Adipose tissue (tissue), 3 donors: ENCODE measurements around the gene LPIN3. TPM values are rescaled to one million over a fixed set of nuclear protein-coding genes. Genes with fewer than 3 reads are reported as not detected.

Experiments
- H3K27ac ChIP-seq: one replicate; pipeline ENCODE4 v1.5.1; 2013; ENCODE audit warnings: low read depth, low read length
- WGBS, 3 donors: extraction: QIAGEN DNeasy Blood & Tissue Kit; methylation state at CpG; one replicate each; pipeline ENCODE4 v1.1.7; 2013; 5-methylcytosine and 5-hydroxymethylcytosine counted together
- polyA plus RNA-seq, 3 donors: library from polyadenylated mRNA; stranded (reverse); fragments of 200-250 nt; gene quantifications; one replicate each; pipeline ENCODE4 v1.2.3, GENCODE V29; 2013
- donor health status: healthy with polysubstance abuse.
- donor health status: Bipolar disorder and iron deficiency.
- donor health status: healthy.

Gene LPIN3
- polyA plus RNA-seq, 3 donors, result 15.7 to 51.2 (median 44.8) TPM

DNA sequence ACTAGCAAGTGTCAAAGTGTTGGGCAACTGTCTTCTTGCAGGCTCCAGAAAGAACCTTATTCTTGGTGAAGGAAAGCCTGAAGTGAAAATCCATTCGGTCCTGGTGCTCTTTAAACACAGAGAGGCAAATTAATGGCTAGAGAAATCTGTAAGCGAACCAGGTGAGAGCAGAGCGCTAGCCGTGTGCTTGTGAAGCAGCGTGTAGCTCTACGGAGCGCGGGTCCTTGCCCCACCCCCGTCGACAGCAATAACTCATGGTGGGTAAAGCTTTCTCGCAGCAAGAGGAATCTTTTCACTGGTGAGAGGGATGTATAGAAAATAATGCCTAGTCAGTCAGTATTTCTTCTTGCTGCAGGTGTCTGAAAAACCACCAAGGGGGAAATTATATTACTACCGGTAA is 63.0 kb downstream of the LPIN3 start:
- no peak overlapping the region for H3K27ac ChIP-seq
- WGBS, 3 donors, result 84 to 89% (median 88%) methylated on average over 12 of the region's 12 CpGs

DNA sequence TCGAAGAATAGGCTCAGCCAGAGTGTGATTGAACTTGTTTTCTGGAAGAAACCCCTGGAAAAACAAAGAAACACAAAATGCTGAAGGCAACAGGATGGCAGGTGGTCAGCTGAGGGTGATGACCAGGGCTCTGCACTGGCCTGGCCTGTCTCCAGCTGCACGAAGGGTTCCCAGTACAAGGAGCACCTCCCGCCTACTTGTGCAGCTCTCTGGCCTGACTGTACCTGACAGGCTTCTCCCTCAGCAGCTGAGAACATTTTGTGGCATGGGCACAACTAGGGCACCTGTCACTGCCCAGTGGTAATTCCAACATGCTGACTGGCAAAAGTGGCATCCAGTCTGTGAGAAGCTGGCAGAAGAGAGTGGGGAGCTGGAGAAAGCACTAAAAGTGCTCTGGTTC is 64.8 kb downstream of the LPIN3 start:
- H3K27ac ChIP-seq, result no peak overlapping the region
- 81 to 83% (median 83%) methylated on average over 3 of the region's 3 CpGs for WGBS, 3 donors

DNA sequence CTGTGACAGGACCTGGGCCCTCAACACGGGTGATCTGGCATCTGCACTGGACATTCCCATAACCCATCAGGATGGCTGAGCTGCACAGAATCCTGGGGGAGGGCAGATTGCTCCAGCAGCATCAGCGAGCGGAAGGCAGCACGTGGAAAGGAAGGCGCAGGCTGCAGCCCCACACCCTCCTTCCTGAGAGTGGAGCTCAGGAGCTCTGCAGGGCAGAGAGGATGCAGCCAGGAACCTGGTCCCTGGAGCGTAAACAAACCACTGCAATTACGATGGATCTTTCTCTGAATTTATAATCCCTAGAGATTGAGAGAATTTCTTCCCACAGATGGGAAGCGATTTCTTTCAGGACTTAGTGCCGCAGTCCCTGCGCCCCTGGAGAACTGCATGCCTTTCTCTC is 65.7 kb downstream of the LPIN3 start:
- H3K27ac ChIP-seq, result no peak overlapping the region
- WGBS, 3 donors, result 61 to 81% (median 74%) methylated on average over 10 of the region's 10 CpGs

DNA sequence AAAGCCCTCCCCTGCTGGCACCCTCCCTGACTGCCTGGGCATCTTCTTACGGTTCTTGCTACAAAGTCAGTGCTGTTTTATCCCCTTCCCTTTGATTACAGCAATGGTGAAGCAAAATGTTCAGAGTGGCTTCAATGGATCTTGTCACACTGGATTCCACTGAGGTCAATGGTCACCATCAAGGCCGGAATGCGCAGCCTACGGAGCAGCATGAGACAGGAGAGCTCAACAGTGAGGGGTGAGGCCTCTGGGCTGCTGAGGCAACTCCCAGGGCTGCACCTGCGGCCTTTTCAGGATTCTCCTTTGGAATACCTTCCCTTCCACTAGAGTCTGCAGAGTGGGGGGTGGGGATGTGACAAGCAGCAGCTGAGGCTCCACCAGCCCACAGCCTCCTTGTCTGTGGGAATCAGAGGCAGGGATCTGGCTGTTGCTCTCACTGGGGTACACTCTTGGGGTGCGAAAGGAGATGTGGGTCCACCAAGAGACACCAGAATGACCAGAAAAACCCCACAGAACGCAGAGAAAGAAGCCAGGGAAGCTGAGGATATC is 66.3 kb downstream of the LPIN3 start:
- no peak overlapping the region for H3K27ac ChIP-seq
- 90 to 92% (median 92%) methylated on average over 7 of the region's 7 CpGs for WGBS, 3 donors

DNA sequence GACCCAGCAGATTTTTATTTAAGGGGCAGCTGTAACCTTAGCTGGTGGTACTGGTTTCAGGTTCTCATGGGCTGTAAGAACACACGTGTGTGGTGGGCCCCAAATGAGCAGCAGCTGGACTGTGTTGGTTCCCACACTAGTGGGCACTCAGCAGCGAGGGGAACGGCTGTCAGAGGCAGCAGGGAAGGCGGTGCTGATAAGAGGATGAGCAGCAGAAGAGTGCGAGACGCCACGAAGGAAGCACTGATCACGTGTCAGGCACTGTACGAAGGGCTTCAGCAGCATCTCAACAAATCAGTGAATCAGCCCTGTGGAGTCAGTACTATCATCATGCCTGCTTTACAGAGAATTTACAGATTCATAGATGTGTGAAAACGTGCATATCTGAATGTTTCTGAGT is 67.0 kb downstream of the LPIN3 start:
- no peak overlapping the region for H3K27ac ChIP-seq
- 86 to 89% (median 88%) methylated on average over 10 of the region's 10 CpGs for WGBS, 3 donors

DNA sequence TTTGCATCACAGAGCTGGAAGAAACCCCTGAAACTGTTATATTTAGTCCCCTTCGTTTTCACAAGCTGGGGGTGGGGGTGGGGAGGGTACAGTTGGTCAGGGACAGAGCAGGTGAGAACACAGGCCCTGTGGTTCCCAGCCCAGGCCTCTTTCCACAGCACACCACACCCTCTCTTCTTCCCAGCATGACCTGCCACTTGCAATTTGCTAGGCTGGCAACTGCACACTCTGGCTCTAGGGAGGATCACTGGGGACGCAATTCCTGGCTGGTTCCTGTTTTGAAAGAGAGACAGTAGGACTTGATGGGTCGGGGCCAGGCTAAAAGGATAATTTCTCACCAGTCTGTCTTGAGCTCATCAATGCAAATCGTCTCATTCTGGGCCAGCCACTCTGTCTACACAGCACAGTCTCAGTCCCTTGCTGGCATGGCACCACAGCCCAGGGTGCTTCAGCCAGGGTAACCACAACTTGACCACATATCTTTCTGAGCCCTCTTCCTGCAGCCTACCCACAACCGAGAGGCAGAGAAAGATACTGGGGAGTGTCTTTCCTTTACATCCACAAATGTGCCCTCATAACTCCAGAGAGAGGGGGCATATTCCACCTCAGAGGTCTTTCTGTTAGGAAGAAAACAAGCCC is 67.7 kb downstream of the LPIN3 start:
- WGBS, 3 donors, result 38 to 65% (median 43%) methylated on average over 5 of the region's 5 CpGs
- no peak overlapping the region for H3K27ac ChIP-seq

DNA sequence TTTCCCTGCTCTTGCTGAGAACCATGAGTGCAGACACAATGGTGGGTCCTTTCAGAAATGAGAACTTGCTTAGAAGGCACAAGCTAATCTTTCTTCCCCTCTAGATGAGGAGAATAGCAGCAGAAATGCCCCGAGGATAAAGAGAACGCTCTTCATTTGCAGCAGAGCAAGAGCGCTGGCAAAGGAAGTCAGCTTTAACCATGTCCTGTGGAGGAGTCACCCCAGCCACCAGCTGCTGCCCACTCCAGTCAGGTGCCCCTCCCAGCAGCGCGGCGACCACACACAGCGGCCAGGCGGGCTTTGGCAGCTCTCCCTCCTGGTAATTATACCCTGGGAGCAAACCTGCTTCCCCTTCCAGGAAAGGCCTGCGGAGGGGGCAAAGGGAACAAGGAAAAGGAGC is 68.4 kb downstream of the LPIN3 start:
- no peak overlapping the region for H3K27ac ChIP-seq
- 36 to 71% (median 46%) methylated on average over 9 of the region's 9 CpGs for WGBS, 3 donors

Other genes with a start within 250 kb of the LPIN3 start
- gene PLCG1, start 203.3 kb upstream of the LPIN3 start, polyA plus RNA-seq, result 10 to 100 TPM; 16.1 to 96.7 (median 38.9) TPM
- 10 to 100 TPM in 2 of 3 donors, 1 to 10 TPM in 1; 4.5 to 25.0 (median 12.8) TPM for gene ZHX3, start 23.1 kb upstream of the LPIN3 start, polyA plus RNA-seq
- under 1 TPM; 0.14 to 0.34 (median 0.28) TPM for gene EMILIN3, start 26.0 kb downstream of the LPIN3 start, polyA plus RNA-seq